ENCODE data around the gene ADGRL3.

The ADGRL3 gene

GRCh38 chr4:61431131-61431530 lies 231.0 kb downstream of the ADGRL3 start:
- no peak for DNase-seq

DNA sequence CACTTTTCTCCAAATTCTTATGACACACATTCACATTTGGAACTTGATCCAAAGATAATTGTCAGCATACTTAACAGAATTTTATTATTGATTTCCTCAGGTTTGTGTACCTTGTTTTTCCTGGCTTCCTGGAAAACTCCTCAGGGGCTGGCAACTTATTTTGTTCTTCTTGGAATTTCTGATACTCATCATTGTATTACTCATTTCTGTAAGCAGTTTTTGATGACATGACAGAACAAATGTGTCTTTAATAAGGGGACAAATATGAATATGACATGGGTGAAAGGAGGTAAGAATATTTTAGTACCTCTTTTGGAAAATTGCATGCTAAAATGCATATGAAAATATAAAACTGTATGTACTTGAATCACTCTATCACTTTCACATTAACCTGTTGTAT lies 237.8 kb downstream of the ADGRL3 start:
- DNase-seq = no peak

GRCh38 chr4:61440321-61440720 lies 240.2 kb downstream of the ADGRL3 start:
- DNase-seq = no peak

DNA sequence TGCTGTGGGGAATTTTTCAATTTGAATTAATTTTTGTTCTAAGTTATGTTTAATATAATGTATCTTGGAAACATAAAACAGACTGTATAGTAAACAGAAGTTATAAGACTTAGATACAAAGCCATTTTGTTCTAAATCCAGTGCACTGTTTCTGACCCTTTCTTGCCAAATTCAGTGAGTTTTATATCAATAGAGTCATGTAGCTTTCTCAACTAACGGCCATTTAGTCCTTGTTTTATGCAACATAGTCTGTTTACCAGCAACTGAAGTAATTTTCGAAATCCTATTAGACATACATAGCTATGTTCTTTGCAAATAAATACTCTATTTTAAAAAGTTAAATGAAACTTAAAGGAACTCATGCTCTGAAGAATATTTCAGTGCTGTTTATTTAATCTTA lies 242.8 kb downstream of the ADGRL3 start:
- no peak for DNase-seq

GRCh38 chr4:61443813-61444510 lies 243.8 kb downstream of the ADGRL3 start:
- no peak for DNase-seq

GRCh38 chr4:61445374-61446063 lies 245.4 kb downstream of the ADGRL3 start:
- DNase-seq = no peak

DNA sequence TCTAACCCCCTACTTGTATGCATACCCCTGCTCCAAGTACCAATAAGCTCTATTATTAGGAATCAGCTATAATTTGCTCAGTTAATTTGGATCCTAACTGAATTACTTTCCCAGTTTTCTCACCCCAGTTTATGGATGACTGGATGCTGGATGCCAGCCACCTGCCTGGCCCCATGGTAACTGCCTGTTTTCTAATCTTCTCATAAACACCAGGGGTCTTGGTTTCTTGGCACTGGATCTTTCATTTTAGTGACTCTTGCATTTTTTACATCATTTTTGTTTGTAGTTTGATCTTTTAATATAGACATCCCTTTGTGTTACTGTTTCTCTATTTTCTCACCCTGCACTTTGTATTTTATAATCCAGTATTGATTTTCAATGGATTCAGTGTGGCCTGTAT lies 246.8 kb downstream of the ADGRL3 start:
- no peak for DNase-seq

DNA sequence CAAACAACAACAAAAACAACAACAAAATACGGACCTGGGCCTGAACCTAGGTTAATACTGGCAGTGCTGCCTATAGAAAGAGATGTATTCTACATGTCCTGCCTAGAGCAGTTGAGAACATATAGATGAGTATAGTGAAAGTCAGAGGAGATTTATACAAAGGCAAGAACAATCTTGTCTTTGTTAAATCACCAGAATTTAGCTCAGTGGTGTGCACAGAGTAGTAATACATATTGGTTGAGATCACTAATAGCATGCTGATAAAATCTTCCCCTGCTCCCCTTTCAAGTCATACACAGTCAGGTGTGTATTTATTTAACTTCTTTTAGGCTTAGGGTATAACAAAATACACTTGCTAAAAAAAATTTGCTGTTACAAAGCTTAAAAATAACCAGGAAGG lies 247.8 kb downstream of the ADGRL3 start:
- DNase-seq = no peak

GRCh38 chr4:61451935-61452334 lies 251.8 kb downstream of the ADGRL3 start:
- DNase-seq = no peak

GRCh38 chr4:61461956-61462355 lies 261.8 kb downstream of the ADGRL3 start:
- no peak for DNase-seq

DNA sequence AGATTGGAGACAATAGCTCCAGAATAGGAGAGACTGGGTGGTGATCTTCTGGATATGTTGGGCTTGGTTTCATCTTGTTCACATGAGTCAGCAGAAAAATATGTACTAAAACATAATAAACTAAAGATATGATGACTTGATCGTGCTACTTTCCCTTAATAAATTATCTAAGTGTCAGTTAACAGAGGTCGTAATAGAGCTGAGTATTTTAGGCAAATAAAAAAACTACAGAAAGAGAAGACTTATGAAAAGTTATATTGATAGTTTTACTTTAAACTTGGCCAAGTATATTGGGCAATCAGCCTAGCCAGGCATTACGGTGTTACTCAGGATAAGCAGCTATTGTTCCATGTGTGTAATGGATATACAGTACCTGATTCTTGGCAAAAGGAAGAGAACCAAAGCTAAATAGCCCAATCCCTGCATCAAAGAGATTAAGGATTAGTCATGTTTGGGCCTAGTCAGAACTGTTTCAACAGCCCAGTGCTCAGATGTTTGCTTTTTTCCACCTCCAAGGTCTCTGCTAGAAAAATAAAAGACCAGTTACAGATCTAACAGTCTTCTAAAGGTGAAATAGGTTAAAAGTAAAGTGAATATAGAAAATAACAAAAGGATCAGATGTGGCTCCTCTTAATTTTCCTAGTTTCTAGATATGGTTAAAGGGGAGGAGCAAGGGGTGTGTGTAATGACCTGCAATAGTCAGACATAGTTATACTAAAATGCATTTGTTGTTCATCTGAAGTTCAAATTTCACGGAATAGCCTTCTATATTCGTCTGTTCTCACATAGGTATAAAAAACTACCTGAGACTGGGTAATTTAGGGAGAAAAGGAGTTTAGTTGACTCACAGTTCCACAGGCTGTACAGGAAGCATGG lies 262.6 kb downstream of the ADGRL3 start:
- no peak for DNase-seq

DNA sequence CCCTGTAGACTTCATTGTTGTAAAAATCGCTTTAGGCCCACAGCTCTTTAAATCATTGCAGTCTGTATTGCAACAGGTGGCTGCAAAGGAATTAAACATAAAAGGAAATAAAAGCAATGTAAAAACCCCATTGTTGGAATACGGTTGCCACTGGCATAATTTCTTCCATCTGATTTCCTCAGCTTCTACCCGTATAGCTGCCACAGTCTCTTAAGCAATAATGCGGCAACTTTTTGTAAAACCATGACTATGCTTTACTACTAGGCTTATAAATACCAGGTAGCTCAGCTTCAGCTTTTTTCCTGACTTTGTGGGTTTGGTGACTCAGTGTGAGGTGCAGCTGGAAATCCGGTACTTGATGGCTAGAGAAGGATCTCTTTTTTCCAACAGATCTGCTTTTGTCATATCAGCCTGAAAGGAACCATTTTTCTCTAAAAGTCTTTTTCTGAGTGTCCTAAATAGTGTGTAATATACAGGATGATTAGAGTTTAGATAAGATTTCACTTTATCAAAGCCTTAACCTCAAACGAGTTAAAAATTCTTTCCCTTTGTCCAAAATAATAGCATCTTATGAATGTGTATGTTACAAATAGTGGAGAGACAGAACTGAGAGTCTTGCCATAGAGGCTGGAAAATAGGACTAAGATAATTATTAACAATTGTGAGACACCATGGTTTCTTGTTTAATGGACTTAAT lies 268.0 kb downstream of the ADGRL3 start:
- no peak for DNase-seq

DNA sequence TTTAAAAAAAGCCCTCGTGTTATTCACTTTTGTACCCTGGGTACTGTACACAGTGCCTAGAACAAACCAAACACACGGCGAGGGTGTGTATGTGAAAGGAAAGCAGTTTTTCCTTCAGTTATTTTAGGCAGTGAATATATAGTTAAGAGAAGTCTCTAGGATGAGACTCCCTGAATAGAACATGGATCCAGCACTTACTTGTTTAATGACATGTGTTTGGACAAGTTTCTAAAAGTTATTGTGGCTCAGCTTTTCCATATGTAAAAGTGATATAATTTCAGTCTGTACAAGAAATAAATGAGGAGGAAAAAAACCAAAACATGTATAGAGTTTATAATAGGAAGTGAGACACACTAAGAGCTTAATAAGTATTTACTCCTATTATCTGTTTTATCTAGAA lies 273.2 kb downstream of the ADGRL3 start:
- no peak for DNase-seq

DNA sequence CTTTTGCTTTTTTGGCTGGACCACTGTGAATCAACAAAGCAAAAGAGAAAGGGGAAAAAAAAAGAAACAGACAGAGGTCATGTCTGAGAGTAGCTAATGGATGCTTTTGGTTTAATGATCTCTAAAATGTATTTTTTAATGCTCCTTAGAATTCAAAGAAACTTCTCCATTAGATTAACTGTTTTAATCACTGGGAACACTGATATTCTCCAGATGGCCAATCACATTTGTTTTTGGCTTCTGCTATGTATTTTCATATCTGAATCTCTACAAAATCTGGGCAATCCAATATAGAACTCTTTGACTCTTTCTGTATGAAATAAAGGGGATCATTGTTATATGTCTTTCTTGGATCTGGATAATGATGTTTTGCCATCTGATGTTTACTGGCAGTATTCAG lies 278.2 kb downstream of the ADGRL3 start:
- DNase-seq = no peak

DNA sequence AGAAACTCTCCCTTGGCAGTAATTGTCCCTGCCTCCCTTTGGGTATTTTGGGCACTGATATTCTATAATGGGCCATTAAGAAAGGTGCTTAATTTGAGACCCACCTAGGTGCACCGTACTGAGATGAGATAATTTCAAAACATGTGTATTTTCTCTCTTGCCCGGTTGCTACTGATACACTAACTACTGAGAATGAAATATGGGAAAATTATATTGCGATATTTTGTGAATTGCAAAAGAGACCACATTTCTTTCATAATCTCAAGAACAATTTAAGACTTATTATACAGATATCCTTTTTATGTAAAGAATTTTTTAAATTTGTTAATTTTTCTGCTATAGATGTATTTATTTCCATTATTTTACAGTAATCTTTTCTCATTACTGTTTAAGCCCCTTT lies 284.9 kb downstream of the ADGRL3 start:
- no peak for DNase-seq

DNA sequence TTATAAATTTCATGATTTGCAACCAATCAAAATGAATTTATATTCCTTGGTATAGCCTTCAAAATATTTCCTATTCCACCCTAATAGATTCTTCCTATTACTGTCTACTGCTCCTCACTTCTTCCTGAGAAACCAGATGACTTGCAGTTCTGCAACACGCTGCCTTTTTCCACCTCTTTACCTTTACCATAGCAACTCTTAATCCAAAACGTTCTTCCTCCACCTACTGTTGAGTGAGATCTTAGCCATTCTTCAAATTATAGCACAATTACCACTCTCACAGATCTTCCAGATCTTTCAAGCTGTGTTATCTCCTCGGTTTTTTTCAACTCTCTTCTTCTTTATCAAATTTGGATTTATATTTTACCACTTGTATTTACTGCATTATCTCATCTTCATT lies 289.8 kb downstream of the ADGRL3 start:
- no peak for DNase-seq

DNA sequence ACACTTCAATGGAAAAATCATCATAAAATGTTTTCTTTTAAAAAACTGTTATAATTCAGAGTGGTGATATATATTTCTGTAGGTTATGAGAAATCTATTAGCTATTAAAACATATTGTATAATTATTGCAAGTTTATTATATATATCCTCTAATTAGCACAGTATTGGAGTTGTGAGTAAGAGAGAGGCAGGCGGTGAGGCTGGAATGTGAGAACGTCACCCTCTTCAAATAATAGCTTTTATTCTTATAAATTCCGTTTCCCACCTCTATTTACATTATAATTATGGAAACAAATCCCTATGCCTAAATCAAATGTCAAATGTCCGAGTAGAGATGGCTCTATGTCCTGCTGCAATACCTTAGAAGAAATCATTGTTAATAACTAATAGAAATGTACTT lies 292.9 kb downstream of the ADGRL3 start:
- no peak for DNase-seq

- no peak for DNase-seq
These were observed 293.3 kb downstream of the ADGRL3 start for GRCh38 chr4:61493470-61493869.

GRCh38 chr4:61500883-61501282 lies 300.8 kb downstream of the ADGRL3 start:
- DNase-seq = no peak

GRCh38 chr4:61501812-61502211 lies 301.7 kb downstream of the ADGRL3 start:
- no peak for DNase-seq

DNA sequence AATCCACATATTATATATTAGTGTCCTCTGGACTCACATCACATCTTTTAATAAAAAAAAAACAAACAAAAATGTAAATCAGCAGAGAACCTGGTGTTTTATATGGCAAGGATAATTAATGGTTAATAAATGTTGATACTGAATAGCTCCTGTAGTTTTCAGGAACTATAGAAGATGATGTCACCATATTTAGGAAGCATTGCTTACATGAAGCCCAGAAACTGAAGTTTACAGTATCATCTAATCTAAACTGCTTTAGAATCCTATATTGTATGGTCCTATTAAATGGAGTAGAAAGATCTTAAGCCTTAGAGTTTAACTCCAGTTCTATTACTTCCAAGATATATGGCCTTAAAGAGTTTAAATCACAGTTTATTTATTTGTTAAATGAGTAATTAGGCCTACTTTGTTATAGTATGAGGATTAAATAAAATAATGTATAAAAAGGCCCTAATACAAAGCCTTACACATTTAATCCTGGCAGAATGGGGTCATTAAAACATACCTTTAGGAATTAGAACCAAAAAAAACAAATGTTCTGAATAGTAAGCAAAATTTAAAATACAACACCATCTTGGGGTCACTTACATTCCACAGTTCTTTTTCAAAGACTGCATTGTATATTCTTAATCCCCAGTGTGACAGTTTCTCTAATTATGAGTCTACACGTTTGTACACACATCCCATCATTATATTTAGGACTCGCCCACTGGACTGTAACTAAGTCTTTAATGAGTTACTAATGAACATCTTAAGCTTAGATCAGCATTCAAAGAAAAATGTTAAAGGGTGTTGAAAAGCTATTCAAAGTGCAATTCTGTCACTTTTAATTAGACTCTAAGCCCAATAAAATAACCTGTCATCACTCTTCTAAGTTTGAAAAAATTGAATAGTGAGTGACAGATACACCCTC lies 305.9 kb downstream of the ADGRL3 start:
- DNase-seq = no peak

GRCh38 chr4:61507091-61507490 lies 307.0 kb downstream of the ADGRL3 start:
- no peak for DNase-seq

Measured in CD4-positive, alpha-beta T cell treated with Interleukin-12 subunit alpha and Interleukin-12 subunit beta, for 1 hour (primary cell).